ENCODE data around the gene MARCO. TPM values are rescaled to one million over a fixed set of nuclear protein-coding genes. Genes with fewer than 3 reads are reported as not detected.

The MARCO gene
- total RNA-seq, 1 experiment from 2014 or later, result not detected

GRCh38 chr2:119011162-119011909 is 69.3 kb downstream of the MARCO start:
- H2BK120ac ChIP-seq (ENCODE audit: low read depth, low read length, poor library complexity, severe bottlenecking), result no peak overlapping the region
- H3T11ph ChIP-seq (ENCODE audit: low read length), result no peak overlapping the region
- no peak overlapping the region for H2AK5ac ChIP-seq (ENCODE audit: insufficient read length, low read length)
- H2AFZ ChIP-seq (ENCODE audit: low read length), result no peak overlapping the region
- no peak overlapping the region for H3K18ac ChIP-seq (ENCODE audit: insufficient read length, low read depth, low read length)
- no peaks in the 10 kb centered on the region for H3K9me3 ChIP-seq (ENCODE audit: control insufficient read depth, low read depth, low read length)
- no peak overlapping the region for H3K27ac ChIP-seq (ENCODE audit: insufficient read length, low read depth, low read length)
- H2BK20ac ChIP-seq (ENCODE audit: low read depth, low read length, poor library complexity, severe bottlenecking), result no peak overlapping the region
- peaks cover 0 to 6% of the 10 kb centered on the region in 2 experiments; a peak in 2 of 5 replicates for H3K9me3 Mint-ChIP-seq
- no peak overlapping the region for H2BK12ac ChIP-seq (ENCODE audit: insufficient read length, low read depth, low read length)
- DNase-seq, result peak; percentile 75
- no peaks in the 10 kb centered on the region for H3K36me3 Mint-ChIP-seq (ENCODE audit: insufficient read depth in 1 of 3, low read depth in 3 of 3)
- no peaks in the 10 kb centered on the region for H3K4me1 ChIP-seq (ENCODE audit: insufficient read depth, low read length)
- H4K91ac ChIP-seq (ENCODE audit: insufficient read length, low read depth, low read length), result no peak overlapping the region
- peak; percentile 82 for TF ChIP-seq CTCF (conservative IDR thresholded peaks at IDR 0.05)
- H3K23ac ChIP-seq (ENCODE audit: insufficient read length, low read depth, low read length), result no peak overlapping the region
- H4K5ac ChIP-seq (ENCODE audit: insufficient read length, low read depth, low read length), result no peak overlapping the region
- H3K4me2 ChIP-seq (ENCODE audit: insufficient read depth, insufficient read length, low read length), result peak overlapping the region; percentile 48
- no peak overlapping the region for H2BK15ac ChIP-seq (ENCODE audit: low read depth, low read length)
- no peak overlapping the region for H3K56ac ChIP-seq (ENCODE audit: insufficient read length, low read depth, low read length)
- H3K79me1 ChIP-seq (ENCODE audit: insufficient read depth, low read depth, low read length, poor library complexity, severe bottlenecking), result no peaks in the 10 kb centered on the region
- no peak overlapping the region for H3K9ac ChIP-seq (ENCODE audit: extremely low read depth, insufficient read length, low read length)
- no CpG with 5 or more reads among the region's 38 CpGs for WGBS (ENCODE audit: extremely low coverage, insufficient read length, low lambda C conversion rate)
- H3K27me3 ChIP-seq (ENCODE audit: insufficient read depth, low read length), result no peaks in the 10 kb centered on the region
- H3K23me2 ChIP-seq (ENCODE audit: insufficient read length, low read depth, low read length, poor library complexity, severe bottlenecking), result no peaks in the 10 kb centered on the region
- no peaks in the 10 kb centered on the region for H4K20me1 ChIP-seq (ENCODE audit: control insufficient read depth, insufficient read depth, insufficient read length)
- no peak overlapping the region for H4K8ac ChIP-seq (replicated peaks; ENCODE audit: insufficient read length, low read depth, low read length)
- H3K4me3 Mint-ChIP-seq, result peak overlapping the region; percentile 43 to 46; a peak in 3 of 5 replicates
- H3K27ac Mint-ChIP-seq, result no peak overlapping the region
- H2BK5ac ChIP-seq (ENCODE audit: insufficient read length, low read length), result no peak overlapping the region
- peaks cover 37% of the 10 kb centered on the region for H3K27me3 Mint-ChIP-seq (ENCODE audit: low read depth)
- H3K14ac ChIP-seq (ENCODE audit: insufficient read depth, low read length), result no peak overlapping the region
- H3K4me1 Mint-ChIP-seq, result peaks cover 4 to 9% of the 10 kb centered on the region in 2 experiments; a peak in 3 of 4 replicates
- H3K79me2 ChIP-seq (ENCODE audit: insufficient read depth, low read length), result no peaks in the 10 kb centered on the region
- no peak overlapping the region for H3K4ac ChIP-seq (ENCODE audit: low read depth, low read length)
